Ovary (tissue), 3 donors: Measurements from ENCODE around the gene HLCS.

Experiments
- CTCF ChIP-seq, 3 donors: fragments of 450-650 bp in 2 of 3; fragments of 200-600 bp in 1 of 3; IDR thresholded peaks; one replicate each; pipeline versions ENCODE4 v1.5.1 to v1.8.0; 2016 to 2022; ENCODE audit warnings: antibody characterized with exemption in 3 of 3, mild to moderate bottlenecking in 1 of 3
- EP300 ChIP-seq: sonication (generic); formaldehyde crosslinking; IDR thresholded peaks from one replicate; pipeline ENCODE4 v1.6.1; 2017; ENCODE audit warnings: antibody characterized with exemption
- POLR2A ChIP-seq: fragments of 450-650 bp; IDR thresholded peaks from one replicate; pipeline ENCODE4 v1.6.1; 2017; ENCODE audit warnings: antibody characterized with exemption, mild to moderate bottlenecking, moderate library complexity
- donor health status: DM: no; HTN: no; CAD: no.

DNA sequence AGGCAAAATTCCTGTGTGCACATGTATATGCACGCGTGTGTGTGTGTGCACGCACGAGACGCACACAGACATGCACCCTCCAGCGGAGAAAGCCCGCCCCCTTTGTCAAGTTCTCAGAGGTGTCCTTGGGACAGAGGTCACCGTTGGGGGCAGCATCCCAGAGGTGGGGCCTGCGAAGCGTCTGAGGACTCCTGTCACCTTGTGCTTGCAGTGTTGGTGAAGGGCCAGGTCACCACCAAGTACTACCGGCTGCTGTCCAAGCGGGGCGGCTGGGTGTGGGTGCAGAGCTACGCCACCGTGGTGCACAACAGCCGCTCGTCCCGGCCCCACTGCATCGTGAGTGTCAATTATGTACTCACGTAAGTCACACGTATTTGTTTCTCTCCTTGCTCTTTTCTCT lies 225.0 kb downstream of the HLCS start:
- TF ChIP-seq CTCF (IDR thresholded peaks at IDR 0.05) (no peak), POLR2A (no peak), EP300 (no peak)
